Right lobe of liver (tissue), 4 donors: ENCODE measurements around the gene MAP3K4.

ENCODE experiments used
- CTCF ChIP-seq, 4 donors: fragments of 200-600 bp in 3 of 4; fragments of 450-650 bp in 1 of 4; IDR thresholded peaks; one replicate each; pipeline versions ENCODE4 v1.5.1 to v1.8.0; 2016 to 2022; ENCODE audit warnings: antibody characterized with exemption in 4 of 4, mild to moderate bottlenecking in 2 of 4
- POLR2A ChIP-seq: fragments of 450-650 bp; IDR thresholded peaks from one replicate; pipeline ENCODE4 v1.6.1; 2017; ENCODE audit warnings: antibody characterized with exemption, mild to moderate bottlenecking
- donor health status: DM: no; HTN: no; CAD: no.
- donor health status: DM: no; HTN: no; CAD: no.
- donor health status: DM: no; HTN: yes; CAD: no.

DNA sequence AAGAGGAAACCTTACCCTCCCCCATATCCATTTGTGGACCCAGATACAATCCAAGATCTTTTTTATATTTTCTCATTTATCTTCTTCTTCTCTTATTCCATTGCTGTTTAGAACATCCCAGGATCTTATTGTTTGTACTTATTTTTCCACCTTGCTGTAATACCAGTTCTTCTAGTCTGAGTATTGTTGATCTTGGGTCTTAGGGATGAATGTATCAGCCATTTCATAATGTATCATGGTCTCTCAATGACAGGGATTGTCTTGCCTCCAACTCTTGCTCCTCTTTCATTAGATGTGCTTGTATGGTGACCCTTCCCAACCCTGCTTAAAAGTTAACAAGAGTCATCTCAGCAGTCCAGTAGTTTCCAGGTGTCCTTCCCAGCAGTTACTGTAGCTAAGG lies 63.3 kb downstream of the MAP3K4 start:
- TF ChIP-seq POLR2A (no peak), CTCF (IDR thresholded peaks at IDR 0.05) (no peak)
